Left hindlimb (tissue), 1 donor: ENCODE results near the gene TNFRSF14.
"Not testable (repeated sequence)": the region's sequence is repeated elsewhere in the genome, so short reads cannot be mapped to it uniquely, and the experiment has no call there.

Experiments
- DNase-seq: peaks from one replicate; pipeline ENCODE4 v3.0.0-alpha.2; 2018

The TNFRSF14 gene

DNA sequence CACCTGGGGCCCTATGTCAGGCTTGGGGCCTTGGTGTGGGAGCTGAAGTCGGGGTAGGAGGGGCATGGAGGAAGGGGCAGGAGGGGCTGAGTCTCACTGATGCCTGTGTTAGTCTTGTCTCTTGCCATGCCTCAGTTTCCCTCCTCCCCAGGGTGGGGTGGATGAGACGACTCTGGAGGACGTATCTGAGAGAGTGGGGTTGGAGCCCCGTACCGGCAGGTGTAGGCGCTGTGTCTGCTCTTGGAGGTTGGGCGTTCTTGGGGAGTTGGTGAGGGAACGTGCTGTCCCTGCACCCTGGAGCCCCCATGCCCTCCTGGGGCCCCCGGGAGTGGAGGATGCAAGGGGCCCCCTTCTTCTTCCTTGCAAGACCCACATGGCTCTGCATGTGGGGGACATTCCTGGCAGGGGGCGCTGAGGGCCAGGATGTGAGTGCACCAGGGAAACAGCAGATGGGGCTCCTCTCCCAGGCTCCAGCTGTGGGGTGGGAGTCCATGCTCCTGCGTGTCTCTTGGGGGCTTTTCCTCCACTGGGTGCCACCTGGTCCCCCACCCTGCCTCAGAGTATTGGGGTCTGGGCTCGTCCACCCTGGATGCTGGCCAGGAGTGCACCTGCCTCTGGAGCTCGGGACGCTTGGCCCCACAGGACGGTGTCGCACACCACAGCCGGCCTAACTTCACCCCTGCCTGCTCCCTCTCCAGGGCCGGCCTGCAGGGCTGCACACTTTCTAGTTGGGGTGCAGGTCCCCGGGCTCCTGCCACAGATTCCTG lies 1.4 kb upstream of the TNFRSF14 start:
- DNase-seq = no peak

DNA sequence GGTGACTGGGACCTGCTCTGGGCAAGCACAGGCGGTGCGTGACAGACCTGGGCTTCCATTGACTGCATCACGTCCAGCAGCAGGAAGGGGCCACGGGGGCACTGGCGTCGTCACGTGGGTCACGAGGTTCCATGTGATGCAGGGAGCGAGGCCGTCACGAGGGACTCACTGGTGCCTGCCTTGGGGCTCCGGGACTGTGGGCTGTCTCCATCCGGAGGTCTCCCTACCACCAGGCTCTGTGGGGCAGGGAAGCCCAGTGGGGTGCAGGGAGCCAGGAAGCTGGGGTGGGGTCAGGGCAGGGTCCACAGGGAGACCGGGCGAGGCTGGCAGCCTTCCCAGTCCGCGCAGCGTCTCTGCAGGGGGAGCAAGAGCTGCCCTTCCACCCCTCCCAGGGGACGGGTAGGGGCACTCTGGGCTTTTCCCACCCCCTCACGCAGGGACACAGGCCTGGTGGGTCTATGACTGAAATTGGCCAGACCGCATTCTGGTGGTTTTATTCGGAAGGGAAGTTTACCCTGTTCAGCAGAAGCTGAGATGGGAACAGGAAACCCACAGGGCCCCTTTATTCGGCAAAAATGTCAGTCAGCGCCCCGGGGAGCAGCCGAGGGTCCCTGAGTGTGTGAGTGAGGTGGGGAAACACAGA lies 416 bp upstream of the TNFRSF14 start:
- peak; percentile 67 for DNase-seq

DNA sequence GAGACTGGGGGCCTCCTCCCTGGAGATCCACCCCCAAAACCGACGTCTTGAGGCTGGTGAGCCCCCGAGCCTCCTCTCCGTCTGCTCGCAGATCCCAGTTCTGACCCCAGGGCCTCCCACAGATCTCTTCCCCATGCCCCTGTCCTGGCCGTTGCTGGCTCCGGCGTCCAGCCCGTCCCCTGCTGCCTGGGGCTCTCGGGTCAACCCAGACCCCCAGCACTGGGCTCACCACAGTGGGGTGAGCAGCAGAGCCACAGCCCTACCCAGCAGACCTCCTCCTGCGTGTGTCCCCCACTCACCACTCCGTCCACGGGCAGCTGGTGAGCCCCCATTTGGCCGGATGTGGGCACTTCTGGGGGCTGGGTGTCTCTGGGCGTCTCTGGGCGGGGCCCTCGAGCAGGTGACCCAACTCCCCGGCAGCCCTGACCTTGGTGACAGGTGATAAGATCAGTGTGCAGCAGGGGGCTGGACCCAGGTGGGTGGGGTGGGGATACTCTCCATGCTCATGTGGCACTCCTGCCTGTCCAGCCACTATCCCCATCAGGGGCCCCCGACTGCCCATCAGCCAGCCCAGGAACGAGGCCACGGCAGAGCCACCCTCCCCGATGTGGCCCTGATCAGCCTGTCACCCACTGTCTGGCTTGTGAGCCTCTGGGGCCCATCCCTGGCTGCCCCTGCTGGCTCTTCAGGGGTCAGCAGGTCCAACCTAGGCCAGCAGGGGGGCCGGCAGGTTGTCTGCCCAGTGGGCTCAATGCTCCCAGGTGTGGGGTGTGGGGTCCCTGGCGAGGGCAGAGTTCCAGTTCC lies 709 bp downstream of the TNFRSF14 start:
- DNase-seq = no peak

DNA sequence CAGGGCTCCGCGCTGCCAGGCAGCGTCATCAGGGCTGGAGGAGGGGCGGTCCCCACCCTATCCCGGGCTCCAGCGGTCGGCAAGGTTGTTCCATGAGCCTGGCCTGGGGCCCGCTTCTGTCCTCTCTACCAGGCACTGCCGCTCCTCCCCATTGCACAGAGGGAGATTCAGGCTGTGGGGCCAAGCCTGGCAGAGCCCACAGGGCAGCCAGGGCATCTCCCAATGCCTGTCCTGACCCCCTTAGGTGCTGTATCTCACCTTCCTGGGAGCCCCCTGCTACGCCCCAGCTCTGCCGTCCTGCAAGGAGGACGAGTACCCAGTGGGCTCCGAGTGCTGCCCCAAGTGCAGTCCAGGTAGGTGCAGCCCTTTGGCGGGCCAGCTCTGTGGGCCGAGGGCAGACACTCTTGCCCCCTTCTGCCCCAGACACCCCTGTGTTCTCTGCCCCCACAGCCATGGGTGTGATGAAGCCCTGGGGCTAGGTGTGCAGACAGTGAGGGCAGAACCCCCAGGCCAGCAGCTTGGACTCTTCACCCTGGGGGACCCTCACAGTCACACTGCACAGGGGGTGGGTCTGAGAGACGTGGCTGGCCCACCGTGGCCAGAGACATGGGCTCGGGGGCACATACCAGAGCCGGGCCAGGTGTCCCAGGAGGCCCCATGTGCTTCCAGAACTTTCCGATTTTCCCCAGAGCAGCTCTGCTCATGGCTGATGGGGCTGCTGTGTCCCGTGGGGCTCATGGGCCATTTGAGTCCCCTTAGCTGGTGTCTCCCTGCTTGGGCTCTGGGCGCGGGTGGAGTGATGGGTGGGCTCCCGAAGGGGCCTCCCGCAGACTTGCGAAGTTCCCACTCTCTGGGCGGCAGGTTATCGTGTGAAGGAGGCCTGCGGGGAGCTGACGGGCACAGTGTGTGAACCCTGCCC lies 1.6 kb downstream of the TNFRSF14 start:
- DNase-seq = no peak

DNA sequence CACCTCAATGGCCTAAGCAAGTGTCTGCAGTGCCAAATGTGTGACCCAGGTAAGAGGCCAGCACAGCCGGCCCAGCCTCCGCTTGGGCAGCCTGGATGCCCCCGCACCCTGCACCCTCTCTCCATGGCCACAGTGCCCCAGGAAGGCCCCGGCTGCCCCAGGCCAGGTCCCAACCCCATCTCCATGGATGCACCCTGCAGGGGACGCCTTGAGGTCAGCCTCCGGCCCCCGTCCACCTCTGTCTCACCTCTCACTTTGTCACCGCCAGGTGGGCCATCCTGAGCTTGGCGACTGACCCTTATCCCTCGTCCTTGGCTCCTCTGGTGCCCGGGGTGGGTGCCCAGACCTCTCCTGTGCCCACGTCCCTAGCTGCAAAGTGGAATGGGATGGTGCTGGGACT lies 2.2 kb downstream of the TNFRSF14 start:
- no peak for DNase-seq

DNA sequence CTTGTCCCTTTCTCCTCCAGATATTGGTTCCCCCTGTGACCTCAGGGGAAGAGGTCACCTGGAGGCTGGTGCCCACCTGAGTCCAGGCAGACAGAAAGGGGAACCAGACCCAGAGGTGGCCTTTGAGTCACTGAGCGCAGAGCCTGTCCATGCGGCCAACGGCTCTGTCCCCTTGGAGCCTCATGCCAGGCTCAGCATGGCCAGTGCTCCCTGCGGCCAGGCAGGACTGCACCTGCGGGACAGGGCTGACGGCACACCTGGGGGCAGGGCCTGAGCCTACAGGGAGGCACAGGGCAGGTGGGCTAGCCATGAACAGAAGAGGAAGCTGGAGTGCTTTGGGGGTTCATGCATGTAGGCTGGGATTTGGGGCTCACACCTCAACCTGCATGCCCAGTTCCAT lies 2.7 kb downstream of the TNFRSF14 start:
- no peak for DNase-seq

DNA sequence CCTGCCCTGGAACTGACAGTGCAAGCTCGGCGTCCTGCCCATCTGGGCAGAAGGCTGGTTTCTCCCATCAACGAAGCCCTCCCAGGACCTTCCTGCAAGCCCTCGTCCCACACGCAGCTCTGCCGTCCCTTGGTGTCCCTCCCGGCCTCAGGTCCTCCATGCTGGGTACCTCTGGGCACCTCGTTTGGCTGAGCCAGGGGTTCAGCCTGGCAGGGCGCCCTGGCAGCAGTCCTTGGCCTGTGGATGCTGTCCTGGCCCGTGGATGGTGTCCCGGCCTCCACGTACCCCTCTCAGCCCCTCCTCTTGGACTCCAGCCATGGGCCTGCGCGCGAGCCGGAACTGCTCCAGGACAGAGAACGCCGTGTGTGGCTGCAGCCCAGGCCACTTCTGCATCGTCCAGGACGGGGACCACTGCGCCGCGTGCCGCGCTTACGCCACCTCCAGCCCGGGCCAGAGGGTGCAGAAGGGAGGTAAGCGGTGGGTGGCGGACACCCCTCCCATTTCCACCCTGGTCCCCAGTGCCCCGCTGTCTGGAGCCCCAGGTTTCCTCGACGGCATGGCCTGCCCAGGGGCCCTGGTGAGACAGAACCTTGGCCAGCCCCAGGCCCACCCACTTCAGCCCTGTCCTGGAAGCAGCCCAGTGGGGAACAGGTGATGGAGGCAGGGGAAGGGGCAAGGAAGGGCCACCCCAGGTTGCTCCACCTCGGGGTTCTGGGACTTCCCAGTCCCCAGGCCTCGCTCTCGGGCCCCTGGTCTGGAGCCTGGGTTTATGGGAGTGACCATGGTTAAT lies 3.5 kb downstream of the TNFRSF14 start:
- DNase-seq = no peak

DNA sequence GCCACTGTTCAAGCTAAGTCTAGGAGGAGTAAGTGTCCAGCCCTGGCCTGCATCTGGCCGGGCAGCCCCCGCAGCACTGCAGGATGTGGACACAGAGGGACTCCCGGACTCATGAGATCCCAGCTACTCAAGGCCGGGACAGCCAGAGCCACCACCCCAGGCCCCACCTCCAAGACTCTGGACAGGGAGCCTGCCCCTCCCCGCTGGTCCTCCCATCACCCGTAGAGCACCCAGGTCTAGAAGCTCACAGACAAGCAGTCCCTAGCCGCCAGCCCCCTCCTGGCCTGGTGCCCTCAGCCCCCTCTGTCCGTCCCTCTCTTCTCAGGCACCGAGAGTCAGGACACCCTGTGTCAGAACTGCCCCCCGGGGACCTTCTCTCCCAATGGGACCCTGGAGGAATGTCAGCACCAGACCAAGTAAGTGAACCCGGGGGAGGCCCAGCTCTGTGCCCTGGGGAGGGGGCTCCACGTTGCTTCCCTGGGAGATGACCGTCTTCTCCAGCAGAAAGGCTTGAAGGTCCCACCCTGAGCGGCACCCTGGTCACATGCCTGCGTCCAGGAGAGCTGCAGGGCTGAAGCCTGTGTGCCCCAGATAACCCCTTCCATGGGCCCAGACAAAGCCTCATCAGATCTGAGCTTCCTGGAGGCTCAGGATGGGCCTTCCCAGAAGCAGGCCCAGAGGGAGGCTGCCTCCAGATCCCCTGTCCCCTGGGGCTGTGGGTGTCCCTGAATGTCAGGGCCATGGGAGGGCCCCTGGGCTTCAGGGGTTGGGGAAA lies 4.3 kb downstream of the TNFRSF14 start:
- no peak for DNase-seq

DNA sequence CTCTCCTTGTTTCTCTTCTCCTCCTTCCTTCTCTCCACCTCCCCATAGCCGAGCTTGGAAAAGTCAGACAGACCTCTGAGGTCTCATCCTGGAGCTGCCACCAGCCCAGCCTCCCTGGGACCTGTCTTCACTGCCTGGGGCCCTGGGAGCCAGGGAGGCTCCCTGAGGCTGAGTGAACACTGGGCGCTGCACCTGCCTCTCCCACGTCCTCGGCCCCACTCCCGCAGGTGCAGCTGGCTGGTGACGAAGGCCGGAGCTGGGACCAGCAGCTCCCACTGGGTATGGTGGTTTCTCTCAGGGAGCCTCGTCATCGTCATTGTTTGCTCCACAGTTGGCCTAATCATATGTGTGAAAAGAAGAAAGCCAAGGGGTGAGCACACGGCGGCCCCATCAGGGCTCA lies 5.3 kb downstream of the TNFRSF14 start:
- no peak for DNase-seq

DNA sequence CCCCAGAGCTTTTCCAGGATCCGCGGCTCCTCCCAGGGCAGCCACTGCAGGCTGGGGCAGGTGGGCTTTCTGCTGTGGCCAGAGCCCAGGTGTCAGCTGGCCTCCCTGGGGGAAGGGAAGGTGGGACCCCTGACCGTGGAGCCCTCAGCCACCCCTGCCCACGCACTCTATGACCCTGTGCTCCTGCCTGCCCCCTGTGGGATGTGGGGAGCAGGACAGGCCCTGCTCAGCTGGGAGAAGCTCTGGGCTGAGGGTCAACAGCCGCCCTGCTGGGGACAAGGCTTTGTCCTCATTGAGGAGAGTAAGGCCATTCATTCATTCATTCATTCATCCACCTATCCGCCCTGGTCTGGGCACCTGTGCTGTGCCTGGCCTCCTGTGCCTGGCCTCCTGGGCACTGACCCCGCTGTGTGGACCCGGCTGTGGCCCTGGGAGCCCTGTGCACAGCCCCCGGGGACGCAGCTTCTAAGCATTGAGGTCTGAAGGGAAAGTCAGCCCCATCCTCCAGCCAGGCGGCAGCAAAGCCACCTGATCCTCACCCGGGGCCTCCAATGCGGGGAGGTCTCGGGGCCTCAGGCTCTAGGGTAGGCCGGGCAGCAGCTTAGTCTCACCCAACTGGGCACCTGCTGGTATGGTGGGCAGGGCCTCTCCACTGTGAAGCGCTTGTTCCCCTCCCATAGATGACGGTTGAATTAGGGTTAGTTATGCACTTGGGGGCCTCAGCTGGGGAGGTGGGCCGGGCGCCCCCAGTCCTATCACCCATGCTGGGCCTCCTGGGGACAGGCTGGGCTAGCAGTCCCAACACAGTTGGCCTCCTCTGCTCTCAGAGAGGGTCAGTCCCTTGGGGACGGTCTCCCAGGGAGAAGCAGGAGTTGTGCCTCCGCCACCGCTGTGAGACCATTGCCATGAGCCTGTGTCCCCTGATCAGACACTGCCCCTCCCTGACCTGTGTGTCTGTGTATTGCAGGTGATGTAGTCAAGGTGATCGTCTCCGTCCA lies 6.0 kb downstream of the TNFRSF14 start:
- no peak for DNase-seq

DNA sequence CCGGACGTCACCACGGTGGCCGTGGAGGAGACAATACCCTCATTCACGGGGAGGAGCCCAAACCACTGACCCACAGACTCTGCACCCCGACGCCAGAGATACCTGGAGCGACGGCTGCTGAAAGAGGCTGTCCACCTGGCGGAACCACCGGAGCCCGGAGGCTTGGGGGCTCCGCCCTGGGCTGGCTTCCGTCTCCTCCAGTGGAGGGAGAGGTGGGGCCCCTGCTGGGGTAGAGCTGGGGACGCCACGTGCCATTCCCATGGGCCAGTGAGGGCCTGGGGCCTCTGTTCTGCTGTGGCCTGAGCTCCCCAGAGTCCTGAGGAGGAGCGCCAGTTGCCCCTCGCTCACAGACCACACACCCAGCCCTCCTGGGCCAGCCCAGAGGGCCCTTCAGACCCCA lies 7.0 kb downstream of the TNFRSF14 start:
- no peak for DNase-seq

DNA sequence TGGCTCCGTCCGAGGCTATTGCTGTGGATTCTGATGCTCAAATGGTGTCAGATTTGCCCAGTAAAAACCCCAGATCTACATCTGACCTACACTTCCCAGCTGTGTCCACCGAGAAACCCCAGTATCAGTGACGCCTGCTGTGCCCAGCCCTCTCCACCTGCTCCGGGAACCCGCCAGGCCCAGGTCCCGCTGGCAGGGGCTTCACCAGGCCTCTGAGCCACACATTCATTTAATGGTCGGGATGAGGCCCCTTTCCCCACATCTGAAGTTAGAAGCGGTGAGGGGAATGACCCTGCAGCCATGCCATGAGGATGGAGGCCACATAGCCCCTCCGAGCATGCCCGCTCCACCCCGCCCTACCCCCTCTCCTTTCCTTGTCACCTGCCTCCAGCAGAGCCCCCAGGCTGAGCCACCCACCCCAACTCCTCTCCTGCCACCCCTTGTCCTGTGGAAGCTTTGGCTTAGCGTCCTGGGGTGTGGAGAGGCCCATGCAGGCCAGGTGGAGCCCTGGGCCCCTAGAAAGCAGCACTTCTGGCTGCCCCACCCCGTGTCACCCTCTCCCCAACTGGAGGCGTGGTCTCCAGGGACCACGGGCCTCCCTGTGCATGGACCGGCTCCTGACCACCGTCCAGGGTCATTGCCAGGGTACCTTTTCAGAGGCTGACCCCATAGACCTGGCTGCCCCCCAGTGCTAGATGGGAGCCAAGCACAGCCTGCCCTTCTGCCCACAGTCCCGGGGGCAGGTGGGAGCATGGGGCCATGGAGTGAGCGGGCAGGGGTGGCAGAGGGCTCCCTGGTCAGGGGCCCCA lies 8.0 kb downstream of the TNFRSF14 start:
- no peak for DNase-seq

DNA sequence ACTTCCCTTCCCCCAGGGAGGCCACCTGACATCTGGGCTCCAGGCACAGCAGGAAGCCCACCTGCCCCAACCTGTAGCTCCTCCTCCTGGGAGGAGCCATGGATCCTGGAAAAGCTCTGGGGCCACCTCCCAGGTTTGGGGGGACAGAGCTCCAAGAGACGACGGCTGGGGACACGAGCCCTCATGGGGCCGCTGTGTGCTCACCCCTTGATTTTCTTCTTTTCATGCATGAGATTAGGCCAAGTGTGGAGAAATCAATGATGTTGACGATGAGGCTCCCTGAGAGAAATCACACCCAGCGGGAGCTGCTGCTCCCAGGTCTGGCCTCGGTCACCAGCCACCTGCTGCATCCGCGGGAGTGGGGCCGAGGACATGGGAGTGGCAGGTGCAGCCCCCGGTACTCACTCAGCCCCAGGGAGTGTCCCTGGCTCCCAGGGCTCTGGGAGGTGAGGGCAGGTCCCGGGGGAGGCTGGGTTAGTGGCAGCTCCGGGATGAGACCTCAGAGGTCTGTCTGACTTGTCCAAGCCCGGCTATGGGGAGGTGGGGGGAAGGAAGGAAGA lies 8.7 kb downstream of the TNFRSF14 start:
- DNase-seq = no peak

DNA sequence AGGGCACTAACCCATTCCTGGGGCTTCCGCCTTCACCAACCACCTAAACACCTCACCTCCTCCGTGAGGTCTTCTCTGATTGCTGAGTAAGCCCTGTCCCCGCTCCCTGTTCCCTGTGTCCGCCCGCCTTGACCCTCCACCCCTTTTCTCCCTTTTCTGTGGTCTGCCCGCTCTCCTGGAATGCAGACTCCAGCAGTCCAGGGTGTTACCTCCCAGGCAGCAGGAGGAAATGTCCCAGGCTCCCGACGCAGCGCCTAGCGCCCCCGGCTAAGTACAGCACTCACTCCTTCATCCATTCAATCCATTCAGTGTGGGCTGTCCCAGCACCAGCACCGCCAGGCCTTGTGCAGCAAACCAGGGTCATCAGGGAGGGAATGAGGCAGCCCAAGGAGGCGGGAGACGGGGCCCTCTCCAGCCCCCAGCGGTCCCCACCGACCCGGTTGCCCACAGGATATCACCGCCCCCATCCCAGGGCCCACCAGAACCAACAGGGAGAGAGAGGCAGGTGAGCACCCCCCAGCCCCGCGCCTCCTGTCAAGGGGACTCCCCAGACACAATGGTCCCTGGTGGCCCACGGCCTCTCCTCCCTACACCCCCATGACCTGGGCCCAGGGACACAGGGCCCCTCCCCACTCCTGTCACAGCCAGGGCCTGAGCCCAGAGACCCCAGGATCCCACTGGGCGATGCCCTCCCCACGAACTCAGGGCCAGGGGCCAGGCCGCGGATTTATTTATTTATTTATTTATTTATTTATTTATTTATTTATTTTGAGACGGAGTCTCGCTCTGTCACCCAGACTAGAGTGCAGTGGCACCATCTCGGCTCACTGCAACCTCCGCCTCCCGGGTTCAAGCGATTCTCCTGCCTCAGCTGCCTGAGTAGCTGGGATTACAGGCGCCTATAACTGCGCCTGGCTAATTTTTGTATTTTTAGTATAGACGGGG lies 10.2 kb downstream of the TNFRSF14 start:
- no peak for DNase-seq

DNA sequence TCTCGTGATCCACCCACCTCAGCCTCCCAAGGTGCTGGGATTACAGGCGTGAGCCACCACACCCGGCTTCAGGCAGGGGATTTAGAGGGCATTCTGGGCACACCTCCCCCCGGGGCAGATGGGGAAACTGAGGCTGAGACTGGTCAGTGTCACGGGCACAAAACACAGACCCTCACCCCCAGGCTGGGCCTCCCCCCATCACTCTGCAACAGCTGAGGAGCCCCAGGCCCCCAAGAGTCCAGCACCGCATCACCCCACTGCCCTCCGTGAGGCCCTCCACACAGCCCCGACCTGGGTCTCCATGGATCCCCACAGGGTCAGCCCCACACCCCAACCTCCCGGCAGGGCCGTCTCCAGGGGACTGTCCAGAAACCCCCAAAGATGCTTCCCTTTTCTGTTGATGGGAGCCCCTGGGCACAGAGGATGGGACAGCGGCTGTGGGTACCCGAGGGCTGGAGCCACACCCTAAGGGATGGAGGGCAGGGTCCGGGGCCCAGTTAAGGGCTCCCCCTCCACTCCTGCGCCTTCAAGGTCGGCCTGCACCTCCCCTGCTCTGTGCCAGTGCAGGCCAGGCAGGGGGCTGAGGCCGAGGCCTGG lies 11.0 kb downstream of the TNFRSF14 start:
- DNase-seq = no peak

DNA sequence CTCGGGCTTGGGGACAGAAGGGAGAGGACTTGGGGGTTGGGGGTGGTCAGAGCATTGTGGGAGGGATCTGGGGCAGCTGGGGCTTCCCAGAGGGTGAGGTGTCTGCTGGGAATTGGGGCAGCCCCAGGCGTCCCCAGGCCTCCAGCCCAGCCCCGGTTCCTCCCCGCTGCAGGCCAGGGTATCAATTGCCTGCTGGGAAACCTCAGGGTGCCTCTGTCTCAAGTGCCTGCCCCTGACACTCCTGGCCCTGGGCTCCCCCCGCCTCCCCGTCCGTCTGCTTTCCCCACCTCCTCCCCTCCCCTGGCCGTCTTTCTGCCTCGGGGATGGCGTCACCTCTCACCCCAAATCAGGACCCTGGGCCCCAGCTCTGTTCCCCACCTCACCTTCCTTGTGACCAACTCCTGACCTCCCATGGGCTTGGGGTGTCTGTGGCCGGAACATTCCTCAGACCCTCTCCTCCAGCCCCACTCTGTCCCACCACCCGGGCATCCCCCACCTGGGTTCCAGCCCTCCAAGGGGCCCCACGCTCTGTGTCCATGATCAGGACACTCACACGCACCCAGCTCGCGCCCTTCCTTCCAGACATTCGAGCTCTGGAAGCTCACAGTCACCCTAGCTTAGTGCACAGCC lies 12.1 kb downstream of the TNFRSF14 start:
- DNase-seq = not testable (repeated sequence)
